HG03139 (cell line): ENCODE data around the gene MFSD8.
"Not testable (repeated sequence)": the region's sequence is repeated elsewhere in the genome, so short reads cannot be mapped to it uniquely, and the experiment has no call there.

Source experiments
- ATAC-seq: cut with Tn5 transposase; IDR thresholded peaks from one replicate; pipeline ENCODE4 v1.9.1; 2021; ENCODE audit not compliant: unreplicated experiment

Gene MFSD8

GRCh38 chr4:127936974-127937373, 28.0 kb downstream of the MFSD8 start:
- ATAC-seq, result no peak

- not testable (repeated sequence) for ATAC-seq
Measured at GRCh38 chr4:127931836-127932235, 33.1 kb downstream of the MFSD8 start.

GRCh38 chr4:127930175-127930574, 34.8 kb downstream of the MFSD8 start:
- ATAC-seq, result no peak

- ATAC-seq, result not testable (repeated sequence)
Measured at GRCh38 chr4:127925720-127926119, 39.3 kb downstream of the MFSD8 start.

- ATAC-seq, result no peak
Measured at GRCh38 chr4:127922226-127922625, 42.7 kb downstream of the MFSD8 start.

- no peak for ATAC-seq
Measured at GRCh38 chr4:127920521-127920920, 44.5 kb downstream of the MFSD8 start.

GRCh38 chr4:127917151-127917550, 47.8 kb downstream of the MFSD8 start:
- ATAC-seq, result no peak

- ATAC-seq, result no peak
Measured at GRCh38 chr4:127916512-127916911, 48.5 kb downstream of the MFSD8 start.

GRCh38 chr4:127905029-127905428, 59.9 kb downstream of the MFSD8 start:
- no peak for ATAC-seq

- ATAC-seq, result not testable (repeated sequence)
Measured at GRCh38 chr4:127899682-127900081, 65.3 kb downstream of the MFSD8 start.

- ATAC-seq, result no peak
Measured at GRCh38 chr4:127896528-127896927, 68.4 kb downstream of the MFSD8 start.

- no peak for ATAC-seq
Measured at GRCh38 chr4:127896069-127896468, 68.9 kb downstream of the MFSD8 start.

- no peak for ATAC-seq
Measured at GRCh38 chr4:127889903-127890302, 75.1 kb downstream of the MFSD8 start.

- no peak for ATAC-seq
Measured at GRCh38 chr4:127888559-127888958, 76.4 kb downstream of the MFSD8 start.

GRCh38 chr4:127881563-127881864, 83.5 kb downstream of the MFSD8 start:
- peak; percentile 44 for ATAC-seq

- peak; percentile 88 for ATAC-seq
Measured at GRCh38 chr4:127880763-127881562, 84.0 kb downstream of the MFSD8 start, which contains the start of gene PLK4. Gene PLK4, plus strand, starts transcription at chr4:127880893. Its CDS starts 242 bp downstream, at chr4:127881135.

- ATAC-seq, result no peak
Measured at GRCh38 chr4:127875791-127876190, 89.2 kb downstream of the MFSD8 start.

GRCh38 chr4:127870688-127871087, 94.3 kb downstream of the MFSD8 start:
- no peak for ATAC-seq

- no peak for ATAC-seq
Measured at GRCh38 chr4:127870281-127870680, 94.7 kb downstream of the MFSD8 start.

- no peak for ATAC-seq
Measured at GRCh38 chr4:127868196-127868595, 96.8 kb downstream of the MFSD8 start.
